HL-60/S4 (cell line): ENCODE results near the gene CNTNAP5.

Source experiments
- in situ Hi-C: fragments of 300-500 bp; cut with MboI; formaldehyde crosslinking; loops from 2 replicates; pipeline ENCODE4 v1.14.3; 2022; ENCODE audit warnings: low sequenced_read_pairs

CNTNAP5 gene

DNA sequence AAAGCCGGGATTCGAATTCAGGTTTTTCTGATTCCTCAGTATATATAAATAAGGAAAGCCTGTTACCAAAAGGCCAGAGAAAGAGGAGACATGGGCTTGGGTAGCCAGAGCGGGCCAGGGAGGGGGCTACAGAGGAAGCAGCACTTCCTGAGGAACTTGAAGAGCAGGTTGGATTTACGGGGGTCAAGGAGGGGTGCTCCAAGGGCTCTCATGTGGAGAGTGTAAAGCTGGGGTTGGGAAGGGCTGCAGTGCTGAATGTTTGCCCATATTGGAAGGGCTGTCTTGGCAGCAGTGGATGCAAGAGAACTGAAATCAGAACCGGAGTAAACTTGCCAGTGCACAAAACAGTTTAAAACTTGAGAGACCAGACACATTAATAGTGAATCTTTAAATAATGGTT is 511.5 kb downstream of the CNTNAP5 start:
- in situ Hi-C loops: no loop called here

GRCh38 chr2:124538549-124538948 is 513.5 kb downstream of the CNTNAP5 start:
- in situ Hi-C loops: no loop called here

DNA sequence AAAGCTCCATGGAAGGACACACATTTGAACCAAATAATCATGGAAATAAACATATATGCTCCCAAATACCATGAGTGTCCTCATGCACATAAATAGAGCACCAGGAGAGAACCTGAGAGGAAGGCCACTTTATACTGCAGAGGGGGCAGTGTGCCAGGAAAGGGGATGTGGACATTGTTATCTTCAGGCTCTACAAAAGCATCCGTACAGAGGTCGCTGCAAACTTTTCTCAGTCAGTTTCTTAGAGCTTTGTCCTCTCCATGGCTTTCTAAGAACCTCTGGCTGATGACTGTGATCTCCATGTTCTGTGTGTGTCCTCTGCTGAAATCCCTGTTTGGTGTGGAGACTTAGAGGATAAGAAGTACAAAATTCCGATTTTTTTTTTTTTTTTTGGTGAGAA is 515.7 kb downstream of the CNTNAP5 start:
- in situ Hi-C loops: no loop called here

- in situ Hi-C loops: no loop called here
Observed at GRCh38 chr2:124542932-124543640, 518.0 kb downstream of the CNTNAP5 start.

DNA sequence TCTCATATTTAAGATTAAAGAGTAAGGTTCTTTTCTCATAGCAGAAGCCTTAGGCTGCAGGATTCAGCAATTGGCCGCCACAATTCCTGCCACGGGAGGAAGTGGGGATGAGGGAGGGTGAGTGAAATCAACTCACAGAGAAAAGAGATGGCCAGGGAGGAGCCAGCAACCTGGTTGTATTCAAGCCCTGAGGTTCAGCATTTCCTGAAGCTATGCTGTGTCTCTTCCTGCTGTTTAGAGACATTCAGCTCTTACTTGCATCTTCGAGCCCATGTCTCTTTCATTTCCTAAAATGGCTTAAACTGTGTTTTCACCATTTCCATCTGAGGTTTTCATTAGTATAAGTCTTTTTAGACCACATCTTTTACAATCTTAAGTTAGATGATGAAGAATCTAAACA is 522.6 kb downstream of the CNTNAP5 start:
- in situ Hi-C loops: no loop called here

DNA sequence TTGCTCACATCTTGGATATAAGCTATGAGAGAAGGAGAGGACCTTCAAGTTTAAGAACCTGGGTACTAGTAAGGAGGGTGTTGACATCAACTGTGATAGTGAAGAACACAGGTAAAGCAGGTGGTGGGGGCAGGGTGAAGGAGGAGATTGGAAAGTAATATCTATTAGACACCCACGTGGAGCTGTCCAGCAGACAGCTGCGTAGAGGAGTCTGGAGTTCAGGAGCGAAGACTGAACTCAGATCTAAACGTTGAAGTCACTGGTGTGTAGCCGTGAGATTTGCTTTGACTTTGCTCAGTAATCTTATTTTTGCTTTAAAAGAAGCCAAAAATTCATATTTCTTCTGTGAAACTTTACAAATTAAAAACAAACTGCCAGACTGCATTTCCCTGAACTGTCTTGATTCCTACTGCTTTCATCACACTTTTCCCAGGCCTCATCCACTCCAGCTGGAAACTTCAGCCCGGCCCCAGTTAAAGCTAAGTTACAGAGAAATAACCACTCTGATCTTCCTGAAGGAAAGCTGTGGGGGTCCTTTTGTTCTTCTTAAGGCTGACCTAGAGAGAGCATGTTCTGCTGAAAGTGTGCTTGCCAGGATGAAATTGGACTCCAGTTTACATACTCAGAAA is 533.3 kb downstream of the CNTNAP5 start:
- in situ Hi-C loops: no loop called here

- in situ Hi-C loops: no loop called here
Observed at GRCh38 chr2:124559236-124559635, 534.1 kb downstream of the CNTNAP5 start.

DNA sequence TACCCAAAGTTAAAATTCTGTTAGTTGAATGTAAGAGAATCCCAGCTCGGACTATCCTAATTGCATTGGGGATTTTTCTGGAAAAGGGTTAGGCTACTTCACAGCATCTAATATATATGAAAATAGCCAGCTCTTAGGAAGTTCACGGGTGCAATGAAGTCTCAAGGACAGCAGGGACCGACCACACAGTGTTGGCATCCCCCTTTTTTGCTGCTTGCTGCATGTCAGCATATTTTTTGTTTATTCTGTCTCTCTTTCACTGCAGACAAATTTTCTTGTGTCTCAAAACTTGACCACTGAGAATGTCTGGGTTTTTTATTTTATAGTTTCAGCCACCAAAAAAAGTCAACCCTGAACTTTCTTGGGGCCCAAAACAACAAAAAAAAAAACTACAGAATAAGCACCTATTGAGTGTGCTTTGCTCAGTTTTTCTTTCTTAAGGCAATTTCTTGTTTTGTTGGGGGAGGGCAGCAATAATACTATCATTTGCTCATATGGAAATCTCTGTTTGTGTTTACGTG is 535.6 kb downstream of the CNTNAP5 start:
- in situ Hi-C loops: no loop called here

DNA sequence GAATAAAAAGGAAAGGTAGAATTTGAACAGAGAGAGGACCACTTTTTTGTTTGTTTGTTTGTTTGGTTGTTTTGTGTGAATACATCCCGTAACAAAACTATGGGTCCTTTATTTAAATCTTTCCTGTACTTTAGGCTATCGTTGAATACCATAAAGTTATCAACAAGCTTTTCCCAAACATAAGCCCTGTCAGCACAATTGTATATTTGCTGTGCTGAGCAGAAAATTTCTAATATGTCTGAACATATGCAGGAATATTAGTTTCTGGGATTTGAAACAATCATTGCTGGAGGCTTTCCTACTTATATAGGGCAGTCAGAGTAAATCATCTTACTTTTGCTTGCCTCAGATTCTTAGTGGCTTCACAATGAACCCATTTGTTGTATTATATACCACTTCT is 536.4 kb downstream of the CNTNAP5 start:
- in situ Hi-C loops: no loop called here

GRCh38 chr2:124563426-124563825 is 538.3 kb downstream of the CNTNAP5 start:
- in situ Hi-C loops: no loop called here

- in situ Hi-C loops: no loop called here
Observed at GRCh38 chr2:124566518-124566970, 541.5 kb downstream of the CNTNAP5 start.

DNA sequence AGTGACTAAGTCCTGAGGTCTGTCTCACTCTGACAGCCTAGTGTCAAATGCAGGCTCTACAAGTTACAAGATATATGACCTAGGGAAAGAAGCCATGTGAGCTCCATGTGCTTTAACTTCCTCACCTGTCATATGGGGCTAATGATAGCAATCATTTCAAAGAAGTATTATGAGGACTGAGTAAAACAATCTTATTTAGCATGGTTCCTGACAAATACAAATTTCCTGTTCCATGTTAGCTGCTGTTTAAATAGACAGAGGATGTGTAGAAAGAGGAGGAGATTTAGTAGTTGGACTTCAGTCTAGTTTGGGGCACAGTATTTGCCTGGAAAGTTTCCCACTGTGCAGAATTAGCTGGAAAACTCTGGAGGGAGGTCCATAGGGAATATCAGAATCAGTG is 545.8 kb downstream of the CNTNAP5 start:
- in situ Hi-C loops: no loop called here

DNA sequence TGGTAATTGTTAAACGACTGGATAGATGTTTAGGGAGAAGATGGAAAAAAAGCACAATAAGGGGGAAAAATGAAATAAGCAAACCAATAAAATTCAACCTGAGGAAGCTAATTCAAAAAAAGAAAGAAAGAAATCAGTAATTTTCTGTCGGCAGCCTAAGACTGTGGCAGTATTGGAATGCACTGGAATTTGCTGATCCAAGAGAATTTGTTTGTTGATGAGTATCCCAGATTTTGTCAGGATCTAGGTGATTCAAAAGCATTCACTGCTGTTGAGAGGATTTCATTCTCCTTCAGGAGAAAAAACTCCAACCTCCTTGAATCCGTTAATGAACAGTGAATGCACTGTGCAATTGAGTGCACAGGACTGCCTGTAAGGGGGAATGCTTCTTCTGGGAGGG is 546.7 kb downstream of the CNTNAP5 start:
- in situ Hi-C loops: no loop called here

- in situ Hi-C loops: no loop called here
Observed at GRCh38 chr2:124572934-124573634, 548.0 kb downstream of the CNTNAP5 start.

DNA sequence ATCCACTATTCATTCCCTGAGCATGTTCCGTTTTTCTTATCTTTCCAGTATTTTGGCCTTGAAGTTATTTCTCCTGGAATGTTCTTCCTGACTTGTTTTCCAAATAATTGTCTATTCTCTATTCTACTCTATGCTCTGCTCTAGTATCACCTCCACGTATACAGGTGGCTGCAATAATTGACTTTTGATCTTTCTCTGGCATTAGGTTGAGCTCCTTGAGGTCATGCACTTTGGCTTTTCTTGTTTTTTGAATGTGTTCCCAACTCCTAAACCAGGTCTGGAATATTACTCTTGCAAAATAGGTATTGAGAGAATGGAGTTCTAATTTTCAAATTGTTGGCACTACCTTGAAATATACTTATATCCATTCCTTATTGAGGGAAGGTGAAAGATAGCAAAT is 550.4 kb downstream of the CNTNAP5 start:
- in situ Hi-C loops: no loop called here

DNA sequence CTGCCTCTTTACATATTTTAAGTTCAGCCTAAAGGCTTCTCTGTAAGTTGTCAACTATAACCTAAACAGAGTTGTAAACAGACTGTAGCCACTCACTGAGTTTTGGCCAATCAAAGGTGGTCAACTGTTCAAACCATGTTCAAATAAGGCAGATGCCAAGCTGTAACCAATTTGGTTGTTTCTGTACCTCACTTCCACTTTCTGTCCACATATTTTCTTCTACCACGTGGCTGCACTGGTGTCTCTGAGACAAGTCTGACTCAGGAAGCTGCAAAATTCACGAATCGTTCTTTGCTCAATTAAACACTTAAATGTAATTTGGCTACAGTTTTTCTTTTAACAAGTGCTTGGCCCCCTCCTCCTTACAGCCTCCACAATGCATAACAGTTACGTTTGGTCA is 555.2 kb downstream of the CNTNAP5 start:
- in situ Hi-C loops: no loop called here

DNA sequence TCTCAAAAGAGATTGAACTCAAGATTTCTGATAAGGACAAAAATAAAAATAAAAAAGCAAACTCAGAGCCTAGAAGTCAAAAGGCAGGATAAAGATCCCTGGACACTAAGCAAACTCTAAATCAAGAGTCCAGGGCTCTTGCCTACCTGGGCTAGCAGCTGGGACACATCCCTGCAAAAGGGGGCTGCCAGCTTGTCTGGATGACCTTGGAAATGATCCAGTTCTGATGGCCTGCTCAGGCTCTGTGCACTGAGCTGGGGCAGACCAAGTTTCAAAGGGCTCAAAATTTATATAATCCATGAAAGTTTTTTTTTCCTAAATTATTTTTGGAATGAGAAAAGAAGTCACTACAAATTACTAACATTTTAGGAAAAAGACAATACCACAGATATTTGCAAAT is 557.3 kb downstream of the CNTNAP5 start:
- in situ Hi-C loops: no loop called here

- in situ Hi-C loops: no loop called here
Observed at GRCh38 chr2:124584615-124585014, 559.5 kb downstream of the CNTNAP5 start.

DNA sequence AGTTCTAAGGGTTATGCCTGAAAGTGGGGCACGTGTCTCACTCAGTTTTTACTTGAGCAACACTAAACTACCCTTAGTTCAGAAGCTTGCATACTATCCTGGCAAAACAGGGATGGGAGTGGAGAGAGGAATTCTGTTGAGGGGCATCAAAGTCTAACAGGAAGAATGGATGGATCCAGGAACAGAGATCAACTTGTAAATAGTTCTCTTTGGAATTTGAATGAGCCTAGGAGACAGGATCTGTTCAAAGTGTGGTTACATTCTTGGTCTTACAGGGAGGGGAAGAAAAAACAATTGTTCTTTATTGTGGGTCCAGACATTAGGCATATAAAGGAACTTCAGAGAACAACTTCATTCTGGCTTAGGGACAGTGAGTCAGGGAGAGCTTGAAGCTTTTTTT is 560.2 kb downstream of the CNTNAP5 start:
- in situ Hi-C loops: no loop called here

DNA sequence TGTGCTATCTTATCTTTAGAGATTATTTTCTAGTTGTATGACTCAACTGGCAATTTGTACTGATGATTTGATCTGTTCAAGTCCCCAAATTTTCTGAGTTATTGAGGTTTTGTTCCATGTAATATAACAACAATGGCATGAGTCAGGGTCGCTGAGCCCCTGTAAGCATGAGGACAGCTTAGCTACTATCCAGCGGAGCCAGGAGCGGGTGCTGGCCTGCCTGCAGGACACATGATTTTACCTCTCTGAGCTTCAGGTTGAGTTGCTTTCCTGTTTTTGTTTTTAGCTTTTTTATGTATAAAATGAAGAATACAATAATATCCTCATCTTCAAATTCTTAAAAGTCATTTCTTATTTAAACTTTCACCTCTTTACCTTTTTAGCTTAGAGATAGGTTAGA is 561.1 kb downstream of the CNTNAP5 start:
- in situ Hi-C loops: no loop called here

GRCh38 chr2:124586835-124587234 is 561.7 kb downstream of the CNTNAP5 start:
- in situ Hi-C loops: no loop called here

DNA sequence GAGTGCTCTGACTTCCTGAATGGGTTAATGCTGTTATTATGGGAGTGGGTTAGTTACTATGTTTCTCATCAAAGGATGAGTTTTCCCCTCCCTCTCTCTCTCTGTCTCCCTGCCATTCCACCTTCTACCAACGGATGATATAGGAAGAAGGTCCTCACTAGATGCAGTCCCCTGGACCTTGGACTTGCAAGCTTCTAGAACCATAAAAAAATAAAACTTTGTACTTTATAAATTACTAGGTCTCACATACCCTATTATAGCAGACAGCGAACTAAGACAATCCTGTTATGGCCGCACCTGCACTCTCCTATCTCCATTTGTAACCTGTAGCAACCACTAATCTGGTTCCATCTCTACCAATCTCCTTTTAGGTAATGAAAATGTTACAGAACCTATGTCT is 564.9 kb downstream of the CNTNAP5 start:
- in situ Hi-C loops: no loop called here
